Hematopoietic multipotent progenitor cell treated with erythropoietin and hydrocortisone succinate and interleukin-3 and kit ligand, for 4 days (in vitro differentiated cells): ENCODE results near the gene SH3BGRL2.
"Not testable (repeated sequence)": the region's sequence is repeated elsewhere in the genome, so short reads cannot be mapped to it uniquely, and the experiment has no call there.

ENCODE experiments used
- DNase-seq: peaks from one replicate; pipeline ENCODE4 v3.0.0-alpha.2; 2015

Gene SH3BGRL2

GRCh38 chr6:79614326-79615305 lies 16.5 kb upstream of the SH3BGRL2 start:
- peak; percentile 85 for DNase-seq

GRCh38 chr6:79617518-79617941 lies 13.6 kb upstream of the SH3BGRL2 start:
- no peak for DNase-seq

- not testable (repeated sequence) for DNase-seq
Observed at GRCh38 chr6:79618425-79618824, 12.7 kb upstream of the SH3BGRL2 start.

GRCh38 chr6:79621579-79621978 lies 9.6 kb upstream of the SH3BGRL2 start:
- DNase-seq = peak; percentile 23

GRCh38 chr6:79622364-79622763 lies 8.8 kb upstream of the SH3BGRL2 start:
- DNase-seq = no peak

GRCh38 chr6:79623106-79623505 lies 8.0 kb upstream of the SH3BGRL2 start:
- no peak for DNase-seq

GRCh38 chr6:79625746-79626145 lies 5.4 kb upstream of the SH3BGRL2 start:
- no peak for DNase-seq

- DNase-seq = no peak
Observed at GRCh38 chr6:79626811-79627210, 4.3 kb upstream of the SH3BGRL2 start.

- no peak for DNase-seq
Observed at GRCh38 chr6:79627422-79627821, 3.7 kb upstream of the SH3BGRL2 start.

- DNase-seq = no peak
Observed at GRCh38 chr6:79628466-79629288, 2.5 kb upstream of the SH3BGRL2 start.

- DNase-seq = no peak
Observed at GRCh38 chr6:79630380-79630882, 698 bp upstream of the SH3BGRL2 start.

GRCh38 chr6:79631693-79632172 lies 604 bp downstream of the SH3BGRL2 start:
- DNase-seq = peak; percentile 20

- DNase-seq = peak; percentile 87
Observed at GRCh38 chr6:79632580-79632979, 1.5 kb downstream of the SH3BGRL2 start.

GRCh38 chr6:79634491-79635231 lies 3.5 kb downstream of the SH3BGRL2 start:
- peak; percentile 18 for DNase-seq

- DNase-seq = no peak
Observed at GRCh38 chr6:79635232-79635543, 4.1 kb downstream of the SH3BGRL2 start.

GRCh38 chr6:79636673-79637072 lies 5.5 kb downstream of the SH3BGRL2 start:
- no peak for DNase-seq

- peak; percentile 26 for DNase-seq
Observed at GRCh38 chr6:79640146-79641111, 9.3 kb downstream of the SH3BGRL2 start.

- DNase-seq = peak; percentile 61
Observed at GRCh38 chr6:79646006-79646405, 14.9 kb downstream of the SH3BGRL2 start.

GRCh38 chr6:79646561-79646960 lies 15.4 kb downstream of the SH3BGRL2 start:
- DNase-seq = no peak

- DNase-seq = no peak
Observed at GRCh38 chr6:79647741-79648140, 16.6 kb downstream of the SH3BGRL2 start.

GRCh38 chr6:79648328-79648727 lies 17.2 kb downstream of the SH3BGRL2 start:
- DNase-seq = no peak
